ENCODE measurements around the gene PTPRM. TPM values are rescaled to one million over a fixed set of nuclear protein-coding genes. Genes with fewer than 3 reads are reported as not detected.

Gene PTPRM
- total RNA-seq, 1 experiment from 2014 or later = 14.5 TPM

DNA sequence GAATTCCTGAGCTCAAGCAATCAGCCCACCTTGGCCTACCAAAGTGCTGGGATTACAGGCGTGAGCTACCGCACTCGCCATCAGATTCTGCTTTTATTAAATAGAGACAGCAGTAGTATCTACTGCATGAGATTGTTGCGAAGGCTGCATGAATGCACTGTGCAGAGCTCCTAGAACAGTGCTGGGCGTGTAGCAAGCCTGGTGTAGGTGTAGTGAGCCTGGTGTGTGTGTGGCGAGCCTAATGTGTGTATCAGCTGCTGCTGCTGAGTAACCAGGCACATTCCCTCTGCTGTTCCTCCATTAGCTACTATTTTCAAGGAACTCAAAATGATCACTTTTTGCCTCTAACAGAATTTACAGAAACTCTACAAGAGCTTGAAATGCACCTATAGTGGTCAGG lies 57.6 kb downstream of the PTPRM start:
- Histone ChIP-seq H3K79me2 (ENCODE audit: insufficient read depth, low read length) (no peaks in the 10 kb centered on the region), H3K4me3 (replicated peaks in 1 of 2; ENCODE audit: low read depth in 1 of 2, low read length in 2 of 2) (no peak overlapping the region), H3K27ac (ENCODE audit: low read depth, low read length) (no peak overlapping the region), H3K4me2 (ENCODE audit: low read length) (no peak overlapping the region), H3K36me3 (ENCODE audit: control insufficient read depth in 1 of 2, insufficient read depth in 2 of 2, low read length in 2 of 2) (no peaks in the 10 kb centered on the region), H4K20me1 (ENCODE audit: insufficient read depth) (no peaks in the 10 kb centered on the region), H2AFZ (ENCODE audit: low read depth, low read length, poor library complexity, severe bottlenecking) (no peak overlapping the region), H3K9me2 (ENCODE audit: insufficient read depth) (no peaks in the 10 kb centered on the region), H3K9me3 (ENCODE audit: control insufficient read depth in 1 of 2, insufficient read depth in 1 of 2, low read depth in 1 of 2, low read length in 2 of 2) (no peaks in the 10 kb centered on the region), H3K4me1 (ENCODE audit: control insufficient read depth in 1 of 2, insufficient read depth in 2 of 2, low read length in 2 of 2) (no peaks in the 10 kb centered on the region; a peak in 1 of 4 replicates), H3K27me3 (ENCODE audit: insufficient read depth, low read length) (no peaks in the 10 kb centered on the region), H3K9ac (ENCODE audit: low read length) (no peak overlapping the region)
- ChIA-PET POLR2A (no interaction called here), RAD21 (ENCODE audit: low non-redundant PET in 1 of 2, low total read pairs in 2 of 2, uncharacterized antibody in 2 of 2, unreplicated experiment in 2 of 2) (no interaction called here), CTCF (no interaction called here)
- intact Hi-C loops (cut with micrococcal nuclease) = no loop called here
- BruUV-seq (replicated peaks) = no TSS peak
- DNase-seq (ENCODE audit: low read depth, low spot score) (no peak), ATAC-seq (no peak)
- TF ChIP-seq, protein P1, sequence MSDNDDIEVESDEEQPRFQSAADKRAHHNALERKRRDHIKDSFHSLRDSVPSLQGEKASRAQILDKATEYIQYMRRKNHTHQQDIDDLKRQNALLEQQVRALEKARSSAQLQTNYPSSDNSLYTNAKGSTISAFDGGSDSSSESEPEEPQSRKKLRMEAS (IDR thresholded peaks at IDR 0.05) = no peak
- TF ChIP-seq CBX3 (IDR thresholded peaks at IDR 0.05; ENCODE audit: low read depth) (no peak), SRF (IDR thresholded peaks at IDR 0.05; ENCODE audit: low read depth) (no peak), TCF7L2 (IDR thresholded peaks at IDR 0.05; ENCODE audit: borderline replicate concordance, extremely low read depth, insufficient read depth, insufficient read length) (no peak), ZNF274 (IDR thresholded peaks at IDR 0.05; ENCODE audit: low read depth, low read length) (no peak), RAD21 (IDR thresholded peaks at IDR 0.05; ENCODE audit: low read depth) (no peak), EGR1 (IDR thresholded peaks at IDR 0.05; ENCODE audit: low read depth) (no peak), POLR2AphosphoS5 (IDR thresholded peaks at IDR 0.05; ENCODE audit: low read depth, low read length) (no peak), YY1 (IDR thresholded peaks at IDR 0.05; ENCODE audit: extremely low read depth, insufficient replicate concordance, low read depth, low read length) (no peak)
- TF ChIP-seq, protein P2, sequence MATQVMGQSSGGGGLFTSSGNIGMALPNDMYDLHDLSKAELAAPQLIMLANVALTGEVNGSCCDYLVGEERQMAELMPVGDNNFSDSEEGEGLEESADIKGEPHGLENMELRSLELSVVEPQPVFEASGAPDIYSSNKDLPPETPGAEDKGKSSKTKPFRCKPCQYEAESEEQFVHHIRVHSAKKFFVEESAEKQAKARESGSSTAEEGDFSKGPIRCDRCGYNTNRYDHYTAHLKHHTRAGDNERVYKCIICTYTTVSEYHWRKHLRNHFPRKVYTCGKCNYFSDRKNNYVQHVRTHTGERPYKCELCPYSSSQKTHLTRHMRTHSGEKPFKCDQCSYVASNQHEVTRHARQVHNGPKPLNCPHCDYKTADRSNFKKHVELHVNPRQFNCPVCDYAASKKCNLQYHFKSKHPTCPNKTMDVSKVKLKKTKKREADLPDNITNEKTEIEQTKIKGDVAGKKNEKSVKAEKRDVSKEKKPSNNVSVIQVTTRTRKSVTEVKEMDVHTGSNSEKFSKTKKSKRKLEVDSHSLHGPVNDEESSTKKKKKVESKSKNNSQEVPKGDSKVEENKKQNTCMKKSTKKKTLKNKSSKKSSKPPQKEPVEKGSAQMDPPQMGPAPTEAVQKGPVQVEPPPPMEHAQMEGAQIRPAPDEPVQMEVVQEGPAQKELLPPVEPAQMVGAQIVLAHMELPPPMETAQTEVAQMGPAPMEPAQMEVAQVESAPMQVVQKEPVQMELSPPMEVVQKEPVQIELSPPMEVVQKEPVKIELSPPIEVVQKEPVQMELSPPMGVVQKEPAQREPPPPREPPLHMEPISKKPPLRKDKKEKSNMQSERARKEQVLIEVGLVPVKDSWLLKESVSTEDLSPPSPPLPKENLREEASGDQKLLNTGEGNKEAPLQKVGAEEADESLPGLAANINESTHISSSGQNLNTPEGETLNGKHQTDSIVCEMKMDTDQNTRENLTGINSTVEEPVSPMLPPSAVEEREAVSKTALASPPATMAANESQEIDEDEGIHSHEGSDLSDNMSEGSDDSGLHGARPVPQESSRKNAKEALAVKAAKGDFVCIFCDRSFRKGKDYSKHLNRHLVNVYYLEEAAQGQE (IDR thresholded peaks at IDR 0.05; ENCODE audit: low read depth) = no peak
- TF ChIP-seq, protein P3, sequence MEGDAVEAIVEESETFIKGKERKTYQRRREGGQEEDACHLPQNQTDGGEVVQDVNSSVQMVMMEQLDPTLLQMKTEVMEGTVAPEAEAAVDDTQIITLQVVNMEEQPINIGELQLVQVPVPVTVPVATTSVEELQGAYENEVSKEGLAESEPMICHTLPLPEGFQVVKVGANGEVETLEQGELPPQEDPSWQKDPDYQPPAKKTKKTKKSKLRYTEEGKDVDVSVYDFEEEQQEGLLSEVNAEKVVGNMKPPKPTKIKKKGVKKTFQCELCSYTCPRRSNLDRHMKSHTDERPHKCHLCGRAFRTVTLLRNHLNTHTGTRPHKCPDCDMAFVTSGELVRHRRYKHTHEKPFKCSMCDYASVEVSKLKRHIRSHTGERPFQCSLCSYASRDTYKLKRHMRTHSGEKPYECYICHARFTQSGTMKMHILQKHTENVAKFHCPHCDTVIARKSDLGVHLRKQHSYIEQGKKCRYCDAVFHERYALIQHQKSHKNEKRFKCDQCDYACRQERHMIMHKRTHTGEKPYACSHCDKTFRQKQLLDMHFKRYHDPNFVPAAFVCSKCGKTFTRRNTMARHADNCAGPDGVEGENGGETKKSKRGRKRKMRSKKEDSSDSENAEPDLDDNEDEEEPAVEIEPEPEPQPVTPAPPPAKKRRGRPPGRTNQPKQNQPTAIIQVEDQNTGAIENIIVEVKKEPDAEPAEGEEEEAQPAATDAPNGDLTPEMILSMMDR (IDR thresholded peaks at IDR 0.05 in 2 of 3, conservative IDR thresholded peaks at IDR 0.05 in 1 of 3; ENCODE audit: borderline replicate concordance in 1 of 3, insufficient read depth in 1 of 3, low read depth in 2 of 3, low read length in 2 of 3) = no peak

Measured in HCT116 (cell line).